GM18867 (cell line): Measurements from ENCODE around the gene SERPINH1.
A peak's percentile ranks its signal among the peaks of the same experiment; 100 is the strongest.

ENCODE experiments used
- ATAC-seq: cut with Tn5 transposase; IDR thresholded peaks from one replicate; pipeline ENCODE4 v1.9.1; 2021; ENCODE audit warnings: mild to moderate bottlenecking, moderate library complexity; ENCODE audit not compliant: unreplicated experiment

SERPINH1 gene

GRCh38 chr11:75532200-75533048, 29.6 kb upstream of the SERPINH1 start:
- ATAC-seq = no peak

GRCh38 chr11:75533896-75534258, 28.2 kb upstream of the SERPINH1 start:
- ATAC-seq = no peak

- no peak for ATAC-seq
Observed at GRCh38 chr11:75534259-75535069, 27.6 kb upstream of the SERPINH1 start.

DNA sequence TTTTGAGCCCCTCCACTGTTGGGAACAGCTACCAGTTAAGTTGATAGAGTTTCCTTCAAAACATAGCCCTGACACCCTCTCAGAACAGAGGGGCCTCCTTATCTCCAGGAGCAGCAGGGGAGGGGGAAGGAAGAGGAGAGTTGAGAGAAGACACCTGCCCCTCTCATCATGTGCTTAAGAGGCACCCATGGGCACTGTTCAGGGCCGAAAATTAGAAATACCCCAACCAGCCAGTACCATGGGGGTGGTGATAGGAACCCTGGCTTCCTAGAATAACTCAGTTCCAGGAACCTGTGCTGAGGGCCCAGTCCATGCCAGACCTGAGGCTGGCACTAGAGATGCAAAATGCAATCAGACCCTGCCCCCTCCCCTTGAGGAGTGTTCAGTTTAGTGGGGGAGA, 27.0 kb upstream of the SERPINH1 start:
- ATAC-seq = no peak

GRCh38 chr11:75536786-75537641, 25.0 kb upstream of the SERPINH1 start:
- ATAC-seq = peak; percentile 91

DNA sequence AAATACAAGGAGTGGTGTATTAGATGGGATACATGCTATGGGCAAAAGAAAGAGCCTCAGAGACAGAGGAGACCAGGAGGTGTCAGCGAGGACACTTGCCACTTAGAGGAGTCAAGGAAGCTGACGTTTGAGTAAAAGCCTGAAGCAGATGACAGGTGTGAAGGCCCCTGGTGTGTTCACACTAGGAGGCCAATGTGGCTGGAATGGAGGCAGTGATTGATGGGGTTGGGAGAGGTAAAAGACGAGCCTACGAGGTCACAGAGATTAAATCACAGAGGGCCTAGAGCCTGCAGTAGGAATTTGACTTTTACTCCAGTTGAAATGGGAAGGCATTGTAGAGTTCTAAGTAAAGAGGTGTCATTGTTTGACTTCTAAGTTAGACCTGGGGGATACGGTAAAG, 24.3 kb upstream of the SERPINH1 start:
- ATAC-seq = peak; percentile 6

- no peak for ATAC-seq
Observed at GRCh38 chr11:75538150-75538942, 23.7 kb upstream of the SERPINH1 start.

GRCh38 chr11:75539459-75540334, 22.4 kb upstream of the SERPINH1 start:
- no peak for ATAC-seq

GRCh38 chr11:75541193-75542087, 20.6 kb upstream of the SERPINH1 start:
- ATAC-seq = no peak

DNA sequence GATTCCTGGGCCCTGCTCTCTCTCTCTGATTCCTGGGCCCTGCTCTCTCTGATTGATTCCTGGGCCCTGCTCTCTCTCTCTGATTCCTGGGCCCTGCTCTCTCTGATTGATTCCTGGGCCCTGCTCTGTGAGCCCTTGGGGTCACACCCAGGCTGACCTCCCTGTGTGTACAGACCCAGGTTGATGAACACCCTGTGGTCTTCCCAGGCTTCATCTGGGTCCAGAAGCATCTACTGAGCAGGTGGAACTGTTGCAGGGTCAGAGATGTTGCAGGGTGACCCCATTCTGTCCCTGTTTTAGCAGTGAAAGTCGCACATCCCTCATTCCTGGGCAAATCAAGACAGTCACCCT, 20.0 kb upstream of the SERPINH1 start:
- ATAC-seq = no peak

GRCh38 chr11:75543806-75544205, 18.2 kb upstream of the SERPINH1 start:
- ATAC-seq = no peak

GRCh38 chr11:75547177-75547576, 14.9 kb upstream of the SERPINH1 start:
- ATAC-seq = no peak

DNA sequence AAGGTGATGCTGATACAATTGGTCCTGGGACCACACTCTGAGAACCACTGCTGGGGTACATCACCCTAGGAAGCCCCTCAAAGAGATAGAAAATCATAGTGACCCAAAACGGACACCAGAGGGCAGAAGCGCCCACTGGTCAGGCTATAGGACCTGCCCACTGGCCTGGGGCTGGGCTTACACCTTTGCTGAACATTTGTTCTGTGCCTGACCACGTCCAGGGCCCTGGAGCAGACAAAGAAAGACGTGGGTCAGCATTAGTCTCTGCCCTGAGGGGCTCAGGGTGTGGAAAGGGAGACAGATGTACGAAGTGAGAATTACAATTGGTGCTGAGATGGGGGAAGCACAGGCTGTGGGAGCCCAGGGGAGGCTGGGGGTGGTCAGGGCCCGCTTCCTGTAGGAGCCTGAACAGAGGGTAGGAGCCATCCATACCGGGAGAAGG, 14.4 kb upstream of the SERPINH1 start:
- peak; percentile 47 for ATAC-seq

GRCh38 chr11:75548595-75549272, 13.3 kb upstream of the SERPINH1 start:
- no peak for ATAC-seq

DNA sequence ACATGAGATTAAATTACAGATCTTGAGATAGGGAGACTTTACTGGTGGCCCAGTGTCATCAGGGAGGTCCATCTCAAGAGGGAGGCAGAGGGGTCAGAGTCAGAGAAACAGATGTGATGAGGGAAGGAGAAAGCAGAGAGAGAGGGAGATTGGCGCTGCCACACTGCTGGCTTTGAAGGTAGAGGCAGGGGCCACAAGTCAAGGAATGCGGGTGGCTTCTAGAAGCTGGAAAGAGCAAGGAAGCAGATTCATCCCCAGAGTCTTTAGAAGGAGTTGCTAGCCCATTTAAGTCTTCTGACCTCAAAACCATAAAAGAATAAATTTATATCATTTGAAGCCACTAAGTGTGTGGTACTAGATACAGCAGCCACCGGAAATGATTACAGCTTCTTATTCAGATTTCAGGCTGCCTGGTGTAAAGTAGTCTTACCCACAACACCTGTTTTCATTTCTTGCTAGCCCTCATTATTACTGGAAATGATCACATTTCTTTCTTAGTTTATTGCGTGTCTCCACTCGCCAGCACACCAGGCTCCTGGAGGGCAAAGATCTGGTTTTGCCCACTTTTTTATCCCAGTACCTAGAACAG, 12.6 kb upstream of the SERPINH1 start:
- no peak for ATAC-seq

- no peak for ATAC-seq
Observed at GRCh38 chr11:75553182-75553581, 8.9 kb upstream of the SERPINH1 start.

- no peak for ATAC-seq
Observed at GRCh38 chr11:75553889-75554257, 8.2 kb upstream of the SERPINH1 start.
